ENCODE data around the gene CSNK2A1. TPM values are rescaled to one million over a fixed set of nuclear protein-coding genes. Genes with fewer than 3 reads are reported as not detected.

The CSNK2A1 gene
- total RNA-seq, 3 donors from 2014 or later = 104 to 127 (median 117) TPM

DNA sequence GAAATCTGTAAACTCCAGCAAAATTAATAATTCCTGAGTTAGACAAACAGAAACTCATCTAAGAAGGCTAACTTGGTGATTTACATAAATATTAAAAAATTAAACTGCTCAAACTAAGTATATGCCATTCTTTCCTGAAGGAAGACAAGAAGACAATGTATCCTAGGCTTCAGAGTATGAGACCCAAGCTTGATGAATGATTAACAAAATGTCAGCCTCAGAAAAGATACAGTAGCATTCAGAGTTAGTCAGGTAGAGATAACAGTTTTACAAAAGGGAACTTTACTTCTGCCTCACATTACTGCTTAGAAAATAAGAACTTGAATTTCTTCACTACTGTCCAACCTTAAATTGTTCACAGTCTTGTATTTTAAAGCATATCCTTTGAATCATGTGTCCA is 12.0 kb downstream of the CSNK2A1 start:
- H3K4me1 ChIP-seq (ENCODE audit: low read depth) = peaks cover 41% of the 10 kb centered on the region
- H3K9me3 ChIP-seq = peaks cover 3% of the 10 kb centered on the region
- DNase-seq (no peak), ATAC-seq (peak; percentile 40)
- intact Hi-C loops (cut with DNase I, micrococcal nuclease) = no loop called here
- H3K36me3 ChIP-seq (ENCODE audit: low read depth) = no peaks in the 10 kb centered on the region
- TF ChIP-seq, protein P1, sequence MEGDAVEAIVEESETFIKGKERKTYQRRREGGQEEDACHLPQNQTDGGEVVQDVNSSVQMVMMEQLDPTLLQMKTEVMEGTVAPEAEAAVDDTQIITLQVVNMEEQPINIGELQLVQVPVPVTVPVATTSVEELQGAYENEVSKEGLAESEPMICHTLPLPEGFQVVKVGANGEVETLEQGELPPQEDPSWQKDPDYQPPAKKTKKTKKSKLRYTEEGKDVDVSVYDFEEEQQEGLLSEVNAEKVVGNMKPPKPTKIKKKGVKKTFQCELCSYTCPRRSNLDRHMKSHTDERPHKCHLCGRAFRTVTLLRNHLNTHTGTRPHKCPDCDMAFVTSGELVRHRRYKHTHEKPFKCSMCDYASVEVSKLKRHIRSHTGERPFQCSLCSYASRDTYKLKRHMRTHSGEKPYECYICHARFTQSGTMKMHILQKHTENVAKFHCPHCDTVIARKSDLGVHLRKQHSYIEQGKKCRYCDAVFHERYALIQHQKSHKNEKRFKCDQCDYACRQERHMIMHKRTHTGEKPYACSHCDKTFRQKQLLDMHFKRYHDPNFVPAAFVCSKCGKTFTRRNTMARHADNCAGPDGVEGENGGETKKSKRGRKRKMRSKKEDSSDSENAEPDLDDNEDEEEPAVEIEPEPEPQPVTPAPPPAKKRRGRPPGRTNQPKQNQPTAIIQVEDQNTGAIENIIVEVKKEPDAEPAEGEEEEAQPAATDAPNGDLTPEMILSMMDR (IDR thresholded peaks at IDR 0.05) = no peak
- no peak overlapping the region for H3K4me3 ChIP-seq

DNA sequence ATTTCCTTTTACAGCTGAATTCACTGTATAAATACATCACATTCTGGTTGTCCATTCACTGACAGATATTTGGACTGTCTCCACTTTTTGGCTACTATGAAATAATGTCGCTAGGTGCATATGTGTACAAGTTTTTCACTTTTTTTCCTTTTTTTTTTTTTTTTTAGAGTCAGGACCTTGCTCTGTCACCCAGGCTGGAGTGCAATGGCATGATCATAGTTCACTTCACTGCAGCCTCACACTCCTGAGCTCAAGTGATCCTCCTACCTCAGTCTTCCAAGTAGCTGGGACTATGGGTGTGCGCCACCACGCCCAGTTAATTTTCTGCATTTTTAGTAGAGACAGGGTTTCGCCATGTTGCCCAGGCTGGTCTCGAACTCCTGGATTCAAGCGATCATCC is 13.3 kb downstream of the CSNK2A1 start:
- TF ChIP-seq, protein P1 (IDR thresholded peaks at IDR 0.05) = no peak

DNA sequence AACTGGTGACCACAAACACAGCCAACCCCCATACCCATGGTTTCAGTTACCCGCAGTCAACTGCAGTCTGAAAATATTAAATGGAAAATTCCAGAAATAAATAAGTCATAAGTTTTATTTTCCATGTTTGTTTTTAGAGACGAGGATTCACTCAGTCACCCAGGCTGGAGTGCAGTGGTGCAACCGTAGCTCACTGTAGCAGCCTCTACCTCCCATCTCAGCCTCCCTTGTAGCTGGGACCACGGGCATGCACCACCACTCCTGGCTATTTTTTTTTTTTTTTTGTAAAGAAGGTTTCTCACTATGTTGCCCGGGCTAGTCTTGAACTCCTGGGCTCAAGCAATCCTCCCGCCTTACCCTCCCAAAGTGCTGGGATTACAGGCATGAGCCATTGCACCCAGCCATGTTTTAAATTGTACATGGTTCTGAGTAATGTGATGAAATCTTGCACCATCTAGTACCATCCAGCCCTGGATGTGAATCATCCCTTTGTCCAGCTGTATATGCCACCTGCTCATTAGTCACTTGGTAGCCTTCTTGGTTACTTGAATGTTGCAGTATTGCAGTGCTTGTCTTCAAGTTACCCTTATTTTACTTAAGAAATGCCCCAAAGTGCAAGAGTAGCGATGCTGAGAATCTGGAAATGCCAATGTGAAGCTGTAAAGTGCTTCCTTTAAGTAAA is 14.5 kb downstream of the CSNK2A1 start:
- peak; percentile 64 for ATAC-seq
- peaks cover 3% of the 10 kb centered on the region for H3K9me3 ChIP-seq
- no peaks in the 10 kb centered on the region for H3K36me3 ChIP-seq (ENCODE audit: low read depth)
- peaks cover 25% of the 10 kb centered on the region for H3K4me1 ChIP-seq (ENCODE audit: low read depth)
- TF ChIP-seq, protein P1 (IDR thresholded peaks at IDR 0.05) = no peak
- intact Hi-C loops (cut with DNase I, micrococcal nuclease) = no loop called here
- no peak overlapping the region for H3K4me3 ChIP-seq
- no peak for DNase-seq

More for the DNA sequence above, 13.3 kb downstream of the CSNK2A1 start:
- no peaks in the 10 kb centered on the region for H3K36me3 ChIP-seq (ENCODE audit: low read depth)
- ATAC-seq (no peak), DNase-seq (no peak)
- H3K4me3 ChIP-seq = no peak overlapping the region
- H3K9me3 ChIP-seq = peaks cover 3% of the 10 kb centered on the region
- H3K4me1 ChIP-seq (ENCODE audit: low read depth) = peaks cover 36% of the 10 kb centered on the region
- intact Hi-C loops (cut with DNase I, micrococcal nuclease) = no loop called here

DNA sequence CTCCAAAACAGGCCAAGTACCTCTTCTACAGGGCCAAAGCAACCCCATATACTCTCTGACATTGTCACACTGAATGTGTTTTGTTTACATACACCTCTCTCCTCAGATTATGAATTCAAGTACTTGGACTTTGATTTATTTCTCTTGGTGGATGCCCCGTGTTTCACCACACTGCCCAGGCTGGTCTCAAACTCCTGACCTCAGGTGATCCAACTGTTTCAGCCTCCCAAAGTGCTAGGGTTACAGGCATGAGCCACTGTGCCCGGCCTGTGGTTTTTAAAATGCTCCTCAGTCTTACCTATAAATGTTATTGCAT is 16.1 kb downstream of the CSNK2A1 start:
- peaks cover 3% of the 10 kb centered on the region for H3K9me3 ChIP-seq
- H3K4me1 ChIP-seq (ENCODE audit: low read depth) = peaks cover 15% of the 10 kb centered on the region
- intact Hi-C loops (cut with DNase I, micrococcal nuclease) = no loop called here
- H3K4me3 ChIP-seq = no peak overlapping the region
- DNase-seq (no peak), ATAC-seq (peak; percentile 55)
- TF ChIP-seq, protein P1 (IDR thresholded peaks at IDR 0.05) = no peak
- no peaks in the 10 kb centered on the region for H3K36me3 ChIP-seq (ENCODE audit: low read depth)

DNA sequence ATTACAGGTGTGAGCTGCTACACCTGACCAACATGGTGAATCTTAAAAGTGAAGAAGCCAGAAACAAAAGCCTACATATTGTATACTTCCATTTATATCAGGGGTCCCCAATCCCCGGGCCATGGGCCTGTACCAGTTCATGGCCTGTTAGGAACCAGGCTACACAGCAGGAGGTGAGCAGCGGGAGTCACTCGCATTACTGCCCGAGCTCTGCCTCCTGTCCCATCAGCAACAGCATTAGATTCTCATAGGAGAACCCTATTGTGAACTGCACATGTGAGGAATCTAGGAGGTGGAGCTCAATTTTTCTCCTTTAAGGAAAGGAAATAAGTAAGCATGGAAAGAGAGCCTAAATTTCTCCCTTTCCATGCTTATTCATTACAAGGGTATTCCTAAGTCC is 21.7 kb downstream of the CSNK2A1 start:
- Histone ChIP-seq H3K36me3 (ENCODE audit: low read depth) (no peaks in the 10 kb centered on the region), H3K4me3 (no peak overlapping the region), H3K4me1 (ENCODE audit: low read depth) (no peaks in the 10 kb centered on the region), H3K9me3 (peaks cover 15% of the 10 kb centered on the region)
- TF ChIP-seq, protein P1 (IDR thresholded peaks at IDR 0.05) = no peak
- DNase-seq (no peak), ATAC-seq (no peak)
- intact Hi-C loops (cut with DNase I, micrococcal nuclease) = no loop called here

GRCh38 chr20:519999-520398 is 23.6 kb downstream of the CSNK2A1 start:
- TF ChIP-seq, protein P1 (IDR thresholded peaks at IDR 0.05) = no peak
- intact Hi-C loops (cut with DNase I, micrococcal nuclease) = no loop called here
- Histone ChIP-seq H3K4me1 (ENCODE audit: low read depth) (no peaks in the 10 kb centered on the region), H3K4me3 (no peak overlapping the region), H3K36me3 (ENCODE audit: low read depth) (no peaks in the 10 kb centered on the region), H3K9me3 (peaks cover 15% of the 10 kb centered on the region)
- DNase-seq (no peak), ATAC-seq (no peak)
